Measurements from ENCODE around the gene OST4. TPM values are rescaled to one million over a fixed set of nuclear protein-coding genes. Genes with fewer than 3 reads are reported as not detected.
"Not testable (repeated sequence)": the region's sequence is repeated elsewhere in the genome, so short reads cannot be mapped to it uniquely, and the experiment has no call there.

Gene OST4
- total RNA-seq, 1 donor from 2014 or later, result 215 TPM

DNA sequence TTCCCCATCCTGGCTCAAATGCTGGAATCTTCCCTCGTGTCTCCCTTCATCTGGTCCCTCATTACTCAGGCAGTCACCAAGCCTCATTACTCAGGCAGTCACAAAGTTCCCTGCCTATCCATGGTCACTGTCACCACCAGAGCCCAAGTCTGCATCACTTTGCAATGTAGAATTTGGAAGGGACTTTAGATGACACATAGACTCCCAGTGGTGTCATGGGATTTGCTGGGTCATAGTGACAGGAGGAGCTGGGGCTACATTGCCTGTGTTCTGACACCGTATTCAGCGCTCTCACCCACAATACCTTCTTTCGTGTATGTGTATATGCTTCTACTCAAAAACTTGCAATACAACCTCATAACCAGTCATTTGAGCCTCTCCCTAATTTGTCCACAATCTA, 4.9 kb upstream of the OST4 start:
- Mint-ChIP-seq H3K4me1 (ENCODE audit: low read depth, unreplicated experiment) (peaks cover 38% of the 10 kb centered on the region), H3K9me3 (ENCODE audit: unreplicated experiment) (peaks cover 14% of the 10 kb centered on the region), H3K27me3 (ENCODE audit: unreplicated experiment) (peaks cover 14% of the 10 kb centered on the region), H3K27ac (ENCODE audit: unreplicated experiment) (no peak overlapping the region), H3K36me3 (ENCODE audit: unreplicated experiment) (peaks cover 11% of the 10 kb centered on the region), H3K4me3 (ENCODE audit: unreplicated experiment) (peak overlapping the region; percentile 35)
- TF ChIP-seq, protein P1, sequence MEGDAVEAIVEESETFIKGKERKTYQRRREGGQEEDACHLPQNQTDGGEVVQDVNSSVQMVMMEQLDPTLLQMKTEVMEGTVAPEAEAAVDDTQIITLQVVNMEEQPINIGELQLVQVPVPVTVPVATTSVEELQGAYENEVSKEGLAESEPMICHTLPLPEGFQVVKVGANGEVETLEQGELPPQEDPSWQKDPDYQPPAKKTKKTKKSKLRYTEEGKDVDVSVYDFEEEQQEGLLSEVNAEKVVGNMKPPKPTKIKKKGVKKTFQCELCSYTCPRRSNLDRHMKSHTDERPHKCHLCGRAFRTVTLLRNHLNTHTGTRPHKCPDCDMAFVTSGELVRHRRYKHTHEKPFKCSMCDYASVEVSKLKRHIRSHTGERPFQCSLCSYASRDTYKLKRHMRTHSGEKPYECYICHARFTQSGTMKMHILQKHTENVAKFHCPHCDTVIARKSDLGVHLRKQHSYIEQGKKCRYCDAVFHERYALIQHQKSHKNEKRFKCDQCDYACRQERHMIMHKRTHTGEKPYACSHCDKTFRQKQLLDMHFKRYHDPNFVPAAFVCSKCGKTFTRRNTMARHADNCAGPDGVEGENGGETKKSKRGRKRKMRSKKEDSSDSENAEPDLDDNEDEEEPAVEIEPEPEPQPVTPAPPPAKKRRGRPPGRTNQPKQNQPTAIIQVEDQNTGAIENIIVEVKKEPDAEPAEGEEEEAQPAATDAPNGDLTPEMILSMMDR (IDR thresholded peaks at IDR 0.05; ENCODE audit: partially characterized antibody, unreplicated experiment), result no peak
- DNase-seq, result no peak

- H3K36me3 Mint-ChIP-seq (ENCODE audit: unreplicated experiment); H3K27ac Mint-ChIP-seq (ENCODE audit: unreplicated experiment); H3K4me3 Mint-ChIP-seq (ENCODE audit: unreplicated experiment); DNase-seq: not testable (repeated sequence)
- peaks cover 13% of the 10 kb centered on the region for H3K27me3 Mint-ChIP-seq (ENCODE audit: unreplicated experiment)
- peaks cover 30% of the 10 kb centered on the region for H3K4me1 Mint-ChIP-seq (ENCODE audit: low read depth, unreplicated experiment)
- peaks cover 16% of the 10 kb centered on the region for H3K9me3 Mint-ChIP-seq (ENCODE audit: unreplicated experiment)
Measured at GRCh38 chr2:27075566-27075871, 4.1 kb upstream of the OST4 start.

- peaks cover 31% of the 10 kb centered on the region for H3K4me1 Mint-ChIP-seq (ENCODE audit: low read depth, unreplicated experiment)
- peaks cover 12% of the 10 kb centered on the region for H3K9me3 Mint-ChIP-seq (ENCODE audit: unreplicated experiment)
- TF ChIP-seq, protein P1 (IDR thresholded peaks at IDR 0.05; ENCODE audit: partially characterized antibody, unreplicated experiment), result no peak
- H3K4me3 Mint-ChIP-seq (ENCODE audit: unreplicated experiment), result peak overlapping the region; percentile 30
- no peak overlapping the region for H3K27ac Mint-ChIP-seq (ENCODE audit: unreplicated experiment)
- no peak for DNase-seq
- H3K27me3 Mint-ChIP-seq (ENCODE audit: unreplicated experiment), result peaks cover 9% of the 10 kb centered on the region
- peaks cover 5% of the 10 kb centered on the region for H3K36me3 Mint-ChIP-seq (ENCODE audit: unreplicated experiment)
Measured at GRCh38 chr2:27074738-27075565, 3.5 kb upstream of the OST4 start.

DNA sequence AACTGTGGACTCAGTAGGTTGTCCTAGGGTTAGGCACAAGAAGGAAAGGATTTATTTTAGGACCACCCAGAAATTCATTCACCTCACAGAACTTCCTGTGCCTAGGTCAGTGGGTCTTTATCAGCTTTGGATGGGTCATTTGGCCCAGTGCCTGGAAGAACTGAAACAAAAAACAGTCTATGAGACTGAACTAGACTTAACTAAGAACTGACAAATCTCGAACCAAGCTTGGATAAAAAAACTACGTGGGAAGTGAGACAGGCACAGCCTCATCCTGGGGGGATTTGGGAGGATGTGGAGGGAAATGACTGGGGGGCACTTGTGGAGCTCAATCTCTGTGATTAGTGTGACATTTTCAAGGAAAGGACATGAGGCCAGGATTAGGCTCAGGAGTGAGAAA, 2.3 kb upstream of the OST4 start:
- peaks cover 5% of the 10 kb centered on the region for H3K36me3 Mint-ChIP-seq (ENCODE audit: unreplicated experiment)
- peaks cover 15% of the 10 kb centered on the region for H3K9me3 Mint-ChIP-seq (ENCODE audit: unreplicated experiment)
- peaks cover 33% of the 10 kb centered on the region for H3K4me1 Mint-ChIP-seq (ENCODE audit: low read depth, unreplicated experiment)
- no peak overlapping the region for H3K27ac Mint-ChIP-seq (ENCODE audit: unreplicated experiment)
- no peak overlapping the region for H3K4me3 Mint-ChIP-seq (ENCODE audit: unreplicated experiment)
- TF ChIP-seq, protein P1 (IDR thresholded peaks at IDR 0.05; ENCODE audit: partially characterized antibody, unreplicated experiment), result no peak
- H3K27me3 Mint-ChIP-seq (ENCODE audit: unreplicated experiment), result peaks cover 10% of the 10 kb centered on the region
- no peak for DNase-seq

DNA sequence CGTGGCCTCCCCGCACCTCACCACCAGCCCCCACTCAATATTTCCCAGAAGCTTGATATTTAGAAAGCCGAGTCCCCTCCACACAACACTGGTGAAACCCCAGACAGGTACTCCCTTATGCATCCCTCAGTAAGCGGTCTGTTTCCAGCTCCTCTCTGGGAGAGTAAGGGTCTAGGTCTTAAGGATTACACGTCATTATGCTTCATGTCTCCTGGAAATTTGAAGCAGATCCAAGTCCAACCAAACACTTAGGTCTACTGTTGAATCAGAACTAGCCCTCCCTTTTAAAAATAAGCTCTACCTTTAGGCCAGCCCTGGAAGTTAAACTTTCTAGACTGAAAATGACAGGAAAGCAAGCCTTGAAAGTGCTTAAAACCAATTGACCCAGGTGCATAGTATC, 1.5 kb upstream of the OST4 start:
- TF ChIP-seq, protein P1 (IDR thresholded peaks at IDR 0.05; ENCODE audit: partially characterized antibody, unreplicated experiment), result no peak
- H3K4me1 Mint-ChIP-seq (ENCODE audit: low read depth, unreplicated experiment), result peaks cover 35% of the 10 kb centered on the region

More for the DNA sequence above, 1.5 kb upstream of the OST4 start:
- H3K27me3 Mint-ChIP-seq (ENCODE audit: unreplicated experiment), result peaks cover 9% of the 10 kb centered on the region
- no peak for DNase-seq
- no peak overlapping the region for H3K27ac Mint-ChIP-seq (ENCODE audit: unreplicated experiment)
- H3K9me3 Mint-ChIP-seq (ENCODE audit: unreplicated experiment), result peaks cover 16% of the 10 kb centered on the region
- peaks cover 5% of the 10 kb centered on the region for H3K36me3 Mint-ChIP-seq (ENCODE audit: unreplicated experiment)
- H3K4me3 Mint-ChIP-seq (ENCODE audit: unreplicated experiment), result peak overlapping the region; percentile 89
